HG03135 (cell line): Measurements from ENCODE around the gene IGFL2.
"Not testable (repeated sequence)": the region's sequence is repeated elsewhere in the genome, so short reads cannot be mapped to it uniquely, and the experiment has no call there.

Experiments
- ATAC-seq: cut with Tn5 transposase; IDR thresholded peaks from one replicate; pipeline ENCODE4 v1.9.1; 2021; ENCODE audit warnings: mild to moderate bottlenecking, moderate library complexity; ENCODE audit not compliant: unreplicated experiment

The IGFL2 gene

DNA sequence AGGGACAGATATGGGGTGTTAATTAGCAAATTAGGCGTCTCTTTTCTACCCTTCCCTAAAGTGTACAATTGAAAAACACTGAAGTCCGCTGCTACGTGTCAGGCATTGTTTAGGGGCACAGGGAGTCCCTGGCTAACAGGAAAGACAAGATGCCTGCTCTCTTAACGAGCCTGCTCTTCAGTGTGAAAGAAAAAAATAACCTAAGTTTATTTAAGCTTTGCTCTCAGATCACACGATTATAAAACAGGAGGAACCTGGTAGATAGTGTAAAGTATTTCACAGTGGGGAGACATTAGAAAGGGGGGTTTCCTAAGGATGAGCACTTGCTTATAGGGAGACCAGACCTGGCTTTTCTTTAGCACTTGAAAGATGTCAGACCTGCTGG is 38.7 kb downstream of the IGFL2 start:
- no peak for ATAC-seq

DNA sequence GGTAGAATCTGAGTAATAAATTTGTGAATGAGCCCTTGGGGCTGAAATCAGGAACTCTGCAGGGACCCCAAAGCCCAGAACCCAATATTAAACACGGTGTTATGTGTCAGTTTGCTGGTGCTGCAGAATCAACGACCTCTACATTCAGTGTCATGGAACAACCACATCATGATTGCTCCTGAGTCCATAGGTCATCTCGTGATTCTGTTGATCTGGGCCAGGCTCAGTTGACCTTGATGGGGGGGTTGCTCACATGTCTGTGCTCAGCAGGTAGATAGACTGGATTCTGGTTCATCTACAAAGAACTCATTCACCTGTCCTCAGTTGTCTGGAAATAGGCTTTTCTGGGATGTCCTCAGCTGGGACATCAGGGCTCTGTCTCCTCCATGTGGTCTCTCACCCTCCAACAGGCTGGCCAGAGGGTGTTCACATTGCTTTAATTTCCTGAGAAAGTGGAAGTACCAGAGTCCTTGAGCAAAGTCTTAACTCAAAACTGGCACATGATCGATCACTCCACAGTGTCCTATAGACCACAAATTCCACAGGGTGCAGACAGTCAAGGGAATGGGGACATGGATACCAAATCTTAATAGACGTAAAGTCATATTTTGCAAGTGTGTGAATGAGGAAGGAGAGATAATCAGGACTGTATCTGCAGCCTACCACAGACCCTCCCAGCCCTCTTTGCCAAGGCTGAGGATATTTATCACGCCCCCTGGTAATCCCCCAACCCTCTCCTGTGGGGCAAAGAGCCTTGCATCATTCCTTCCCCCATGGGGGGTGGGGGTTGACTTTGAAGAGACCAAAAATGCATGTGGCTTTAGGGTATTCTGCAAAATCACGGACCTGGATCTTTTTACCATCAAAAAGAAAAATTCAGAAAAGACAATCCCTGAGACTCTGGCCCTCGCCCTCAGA is 42.2 kb downstream of the IGFL2 start:
- no peak for ATAC-seq

DNA sequence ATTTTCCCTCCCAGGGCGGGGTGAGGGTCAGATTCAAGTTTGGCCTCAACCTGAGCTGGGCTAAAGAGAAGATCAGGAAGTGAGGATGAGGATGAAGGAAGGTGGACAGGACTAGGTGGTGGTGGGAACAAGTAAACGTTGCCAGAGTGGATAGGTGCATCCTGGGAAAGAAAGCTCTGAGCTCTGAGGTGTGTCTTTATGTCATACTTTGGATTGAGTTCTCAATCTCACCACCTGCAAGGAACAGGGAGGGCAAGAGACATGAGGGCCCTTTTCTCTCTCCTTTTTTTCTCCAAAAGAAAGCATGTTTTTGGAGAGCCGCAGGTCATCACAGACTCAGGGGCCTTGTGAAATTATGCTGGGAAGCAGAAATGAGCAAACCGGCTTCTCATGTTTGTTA is 43.3 kb downstream of the IGFL2 start:
- no peak for ATAC-seq

DNA sequence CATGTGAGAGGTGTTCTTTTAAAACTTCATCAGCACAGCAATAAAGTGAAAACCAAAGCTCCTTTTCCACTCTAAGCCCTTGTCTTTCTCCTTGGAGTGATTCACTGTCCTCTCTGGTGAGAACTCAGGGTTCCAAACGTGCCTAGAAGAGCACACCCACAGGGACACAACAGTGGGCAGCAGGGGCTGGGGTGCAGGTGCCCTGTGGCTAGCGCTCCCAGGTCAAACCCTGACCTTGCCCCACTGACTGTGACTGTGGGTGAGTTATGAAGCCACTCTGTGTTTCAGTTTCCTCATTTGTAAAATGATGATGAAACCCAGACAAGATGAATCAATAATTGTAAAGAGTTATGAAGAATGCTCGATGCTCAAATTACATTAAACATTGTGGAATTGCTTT is 43.9 kb downstream of the IGFL2 start:
- no peak for ATAC-seq

DNA sequence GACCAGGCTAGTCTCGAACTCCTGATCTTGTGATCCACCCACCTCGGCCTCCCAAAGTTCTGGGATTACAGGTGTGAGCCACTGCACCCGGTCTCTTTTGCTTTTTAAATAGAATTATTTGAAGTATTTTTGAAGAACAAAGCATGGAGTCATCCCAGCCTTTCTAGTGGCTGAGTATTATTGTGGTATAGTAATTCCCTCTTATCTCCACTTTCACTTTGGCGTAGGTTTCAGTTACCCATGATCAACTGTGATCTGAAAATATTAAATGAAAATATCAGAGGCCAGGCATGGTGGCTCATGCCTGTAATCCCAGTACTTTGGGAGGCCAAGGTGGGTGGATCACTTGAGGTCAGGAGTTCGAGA is 44.6 kb downstream of the IGFL2 start:
- not testable (repeated sequence) for ATAC-seq

DNA sequence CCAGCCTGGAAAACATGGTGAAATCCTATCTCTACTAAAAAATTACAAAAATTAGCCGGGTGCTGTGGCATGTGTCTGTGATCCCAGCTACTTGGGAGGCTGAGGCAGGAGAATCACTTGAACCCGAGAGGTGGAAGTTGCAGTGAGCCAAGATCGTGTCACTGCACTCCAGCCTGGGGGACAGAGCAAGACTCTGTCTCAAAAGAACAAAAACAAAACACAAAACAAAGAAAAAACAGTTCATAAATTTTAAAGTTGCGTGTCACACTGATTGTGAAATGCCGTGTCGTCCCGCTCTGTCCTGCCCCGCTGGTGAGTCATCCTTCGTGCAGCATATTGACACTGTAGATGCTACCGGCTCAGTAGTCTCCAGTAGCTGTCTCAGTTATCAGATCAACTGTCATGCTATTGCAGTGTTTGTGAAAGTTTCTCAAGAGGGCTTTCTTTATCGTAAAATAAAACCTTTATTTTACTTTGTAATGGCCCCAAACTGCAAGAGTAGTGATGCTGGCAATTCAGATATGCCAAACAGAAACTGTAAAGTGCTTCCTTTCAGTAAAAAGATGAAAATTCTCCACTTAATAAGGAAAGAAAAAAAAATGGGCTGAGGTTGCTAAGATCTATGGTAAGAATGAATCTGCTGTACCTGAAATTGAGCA is 45.1 kb downstream of the IGFL2 start:
- no peak for ATAC-seq

DNA sequence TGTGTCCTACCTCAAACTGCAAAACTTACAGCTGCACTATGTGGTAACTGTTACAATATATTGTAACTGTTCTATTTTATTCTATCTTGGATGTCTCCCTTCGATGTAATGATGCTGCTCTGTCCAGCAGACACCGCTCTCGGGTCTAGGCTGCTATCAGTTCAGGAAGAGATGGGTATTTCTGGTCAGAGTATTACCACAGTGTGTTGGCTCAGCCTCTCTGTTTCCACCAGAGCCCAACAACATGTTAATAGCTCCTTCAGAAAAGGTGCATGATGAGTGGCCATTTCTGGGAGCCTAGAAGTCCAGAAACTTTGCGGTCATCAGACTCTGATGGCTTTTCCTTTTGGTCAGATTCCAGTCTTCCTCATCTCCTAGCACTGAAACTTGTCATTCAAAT is 45.6 kb downstream of the IGFL2 start:
- ATAC-seq, result no peak

DNA sequence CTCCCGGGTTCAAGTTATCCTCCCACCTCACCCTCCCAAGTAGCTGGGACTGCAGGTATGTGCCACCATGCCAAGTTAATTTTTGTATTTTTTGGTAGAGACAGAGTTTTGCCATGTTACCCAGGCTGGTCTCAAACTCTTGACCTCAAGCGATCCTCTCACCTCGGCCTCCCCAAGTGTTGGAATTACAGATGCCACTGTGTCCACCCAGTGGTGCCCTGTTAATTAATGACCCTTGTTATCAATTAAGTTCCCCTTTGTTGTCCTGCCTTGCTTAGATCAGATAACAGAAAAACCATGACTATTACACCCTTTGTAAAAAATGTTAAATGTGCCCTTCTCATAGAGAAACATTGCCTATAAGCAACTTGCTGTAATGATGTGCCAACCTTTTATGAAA is 47.1 kb downstream of the IGFL2 start:
- no peak for ATAC-seq

DNA sequence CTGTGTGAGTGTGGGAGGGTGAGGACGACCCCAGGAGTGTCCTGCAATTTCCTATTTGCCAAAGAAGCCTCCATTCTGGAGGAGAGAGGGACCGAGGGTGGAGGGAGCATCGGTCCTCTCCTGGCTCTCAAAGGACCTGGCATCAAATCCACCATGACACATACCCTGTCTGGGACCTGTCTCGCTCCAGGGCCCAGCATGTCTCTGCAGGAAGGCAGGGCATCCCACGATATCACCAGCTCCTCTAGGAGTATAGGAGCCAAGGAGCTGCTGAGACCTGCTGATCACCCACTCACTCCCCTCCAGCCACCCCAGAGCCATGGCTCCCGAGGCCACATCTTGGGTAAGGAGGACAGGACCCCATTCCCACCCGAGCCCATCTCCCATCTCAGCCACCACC is 47.9 kb downstream of the IGFL2 start:
- not testable (repeated sequence) for ATAC-seq

DNA sequence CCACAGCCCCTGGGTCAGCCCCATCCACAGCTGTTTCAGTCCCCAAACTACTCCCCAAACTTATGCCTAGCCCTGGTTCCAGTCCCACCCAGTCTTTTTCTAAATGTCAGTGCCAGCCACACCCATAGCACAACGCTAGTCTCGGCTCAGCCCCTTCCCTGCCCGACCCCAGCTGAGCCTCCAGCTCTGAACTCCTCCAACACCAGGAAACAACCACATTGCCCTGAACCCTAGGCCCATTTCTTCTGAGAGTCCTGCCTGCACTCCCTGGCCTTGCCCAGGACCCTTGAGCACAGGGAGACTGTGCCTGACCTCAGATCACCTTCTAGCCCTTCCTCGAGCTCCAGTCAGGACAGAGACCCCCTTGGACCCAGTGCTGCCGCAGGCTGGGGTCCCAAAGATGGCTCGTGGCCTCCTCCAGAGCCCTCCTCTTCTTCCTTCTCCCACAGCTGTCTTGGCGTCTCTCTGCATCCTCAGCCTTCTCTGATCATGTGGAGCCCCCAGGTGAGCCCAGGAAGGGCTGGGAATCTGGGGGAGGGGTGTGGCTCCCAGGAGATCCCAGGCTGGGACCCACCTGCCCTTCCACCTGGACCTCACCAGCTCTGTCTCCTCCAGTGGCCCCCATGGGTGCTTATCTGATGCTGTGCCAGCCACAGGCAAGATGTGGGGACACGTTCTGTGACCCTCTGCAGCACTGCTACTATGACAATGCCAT is 48.5 kb downstream of the IGFL2 start:
- ATAC-seq, result no peak

DNA sequence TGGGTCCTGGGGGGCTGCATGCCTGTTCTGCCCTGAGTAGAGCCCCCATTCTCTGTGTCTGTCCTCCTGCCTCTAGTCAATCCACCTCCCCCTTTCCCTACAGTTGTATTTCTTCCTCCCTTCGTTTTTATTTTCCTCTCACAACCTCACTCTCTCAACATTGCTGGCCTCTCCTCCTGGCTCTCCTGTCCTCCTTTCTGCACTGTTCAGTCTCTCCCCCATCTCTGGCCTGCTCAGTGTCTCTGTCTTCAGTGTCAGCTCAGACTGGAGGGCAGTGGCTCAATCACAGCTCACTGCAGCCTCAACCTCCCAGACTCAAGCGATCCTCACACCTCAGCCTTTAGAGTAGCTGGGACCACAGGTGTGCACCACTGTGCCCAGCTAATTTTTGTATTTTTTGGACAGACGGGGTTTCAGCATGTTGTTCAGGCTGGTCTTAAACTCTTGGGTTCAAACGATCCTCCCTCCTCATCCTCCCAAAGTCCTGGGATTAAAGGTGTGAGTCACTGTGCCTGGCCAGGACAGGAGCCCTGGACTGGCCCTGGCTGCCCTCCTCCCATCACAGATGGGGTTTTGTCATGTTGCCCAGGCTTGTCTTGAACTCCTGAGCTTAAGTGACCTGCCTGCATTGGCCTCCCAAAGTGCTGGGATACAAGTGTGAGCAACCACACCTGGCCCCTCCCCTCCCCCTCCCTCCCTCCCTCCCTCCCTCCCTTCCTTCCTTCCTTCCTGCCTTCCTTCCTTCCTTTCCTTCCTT is 49.5 kb downstream of the IGFL2 start:
- no peak for ATAC-seq

DNA sequence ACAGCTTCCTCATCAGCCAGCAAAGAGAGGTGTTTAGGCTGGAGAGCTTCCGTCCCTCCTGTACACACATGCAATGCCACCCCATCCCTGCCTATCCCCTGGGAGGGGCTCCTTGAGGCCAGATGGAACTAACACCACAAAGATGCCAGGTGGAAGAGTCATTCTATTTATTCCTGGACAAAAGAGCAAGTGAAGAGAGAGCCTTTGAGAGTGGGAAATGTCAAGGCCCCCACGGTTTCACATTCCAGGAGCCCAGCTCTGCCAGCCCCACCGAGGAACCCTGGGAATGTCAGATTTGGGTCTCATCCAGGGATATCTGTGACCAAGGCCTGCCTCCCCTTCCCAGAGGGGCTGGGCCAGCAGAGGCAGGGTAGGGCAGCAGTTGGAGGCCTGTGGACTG is 50.7 kb downstream of the IGFL2 start:
- no peak for ATAC-seq

DNA sequence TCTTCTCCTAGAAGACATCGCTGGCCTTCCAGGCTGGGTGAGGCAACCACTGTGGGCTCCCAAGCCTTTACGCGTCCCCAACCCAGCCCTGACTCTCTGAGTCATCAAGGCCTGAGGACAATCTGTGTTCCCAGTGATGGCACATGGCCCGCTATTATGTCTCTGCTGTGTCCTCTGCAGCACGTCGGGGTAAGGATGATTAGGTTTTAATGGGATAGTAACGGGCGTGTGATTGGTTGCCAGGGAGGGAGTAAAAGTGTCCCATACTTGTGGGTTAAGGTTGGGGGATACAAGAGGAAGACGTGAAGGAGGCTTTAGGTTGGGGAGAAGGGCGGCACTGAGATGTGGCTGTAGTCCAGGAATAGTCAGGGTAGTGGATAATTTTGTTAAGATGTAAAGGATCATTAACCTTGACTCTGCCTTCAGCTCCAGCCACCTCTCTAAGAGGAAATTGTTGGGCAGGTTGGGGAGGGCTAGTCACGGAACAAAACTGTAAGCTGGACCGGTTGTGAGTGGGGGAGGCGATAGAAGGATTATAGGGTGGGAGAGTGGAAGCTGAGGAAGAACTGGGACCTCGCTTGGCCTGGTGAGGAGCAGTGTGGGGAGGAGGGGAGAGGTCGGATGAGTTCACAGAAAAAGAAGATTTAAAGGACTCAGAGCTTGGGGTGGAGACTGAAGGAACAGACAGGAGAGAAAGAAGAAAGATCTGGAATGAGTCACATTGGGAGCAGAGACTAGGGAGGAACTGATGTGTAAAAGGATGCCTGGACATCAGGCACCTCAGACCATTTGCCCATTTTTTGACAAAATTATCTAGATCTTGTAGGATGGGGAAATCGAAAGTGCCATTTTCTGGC is 53.6 kb downstream of the IGFL2 start:
- ATAC-seq, result no peak

DNA sequence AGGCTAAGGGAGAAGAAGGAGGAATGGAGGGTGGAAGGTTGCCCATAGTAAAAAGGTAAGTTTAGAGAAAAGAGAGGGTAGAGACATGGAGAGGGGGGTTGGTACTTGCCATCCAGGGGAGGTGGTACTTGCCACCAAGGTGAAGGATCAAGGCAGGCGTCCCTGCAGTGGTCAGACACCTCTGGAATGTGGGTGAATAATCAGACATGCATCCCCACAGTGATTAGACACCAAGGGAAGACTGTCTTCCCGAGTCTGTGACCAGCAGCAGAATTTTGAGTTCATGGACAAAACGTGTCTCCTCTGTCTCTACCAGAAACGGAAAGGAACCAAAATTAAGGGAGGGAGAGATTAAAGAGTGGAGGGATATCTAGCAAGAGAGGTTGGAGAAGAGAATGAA is 54.4 kb downstream of the IGFL2 start:
- no peak for ATAC-seq

DNA sequence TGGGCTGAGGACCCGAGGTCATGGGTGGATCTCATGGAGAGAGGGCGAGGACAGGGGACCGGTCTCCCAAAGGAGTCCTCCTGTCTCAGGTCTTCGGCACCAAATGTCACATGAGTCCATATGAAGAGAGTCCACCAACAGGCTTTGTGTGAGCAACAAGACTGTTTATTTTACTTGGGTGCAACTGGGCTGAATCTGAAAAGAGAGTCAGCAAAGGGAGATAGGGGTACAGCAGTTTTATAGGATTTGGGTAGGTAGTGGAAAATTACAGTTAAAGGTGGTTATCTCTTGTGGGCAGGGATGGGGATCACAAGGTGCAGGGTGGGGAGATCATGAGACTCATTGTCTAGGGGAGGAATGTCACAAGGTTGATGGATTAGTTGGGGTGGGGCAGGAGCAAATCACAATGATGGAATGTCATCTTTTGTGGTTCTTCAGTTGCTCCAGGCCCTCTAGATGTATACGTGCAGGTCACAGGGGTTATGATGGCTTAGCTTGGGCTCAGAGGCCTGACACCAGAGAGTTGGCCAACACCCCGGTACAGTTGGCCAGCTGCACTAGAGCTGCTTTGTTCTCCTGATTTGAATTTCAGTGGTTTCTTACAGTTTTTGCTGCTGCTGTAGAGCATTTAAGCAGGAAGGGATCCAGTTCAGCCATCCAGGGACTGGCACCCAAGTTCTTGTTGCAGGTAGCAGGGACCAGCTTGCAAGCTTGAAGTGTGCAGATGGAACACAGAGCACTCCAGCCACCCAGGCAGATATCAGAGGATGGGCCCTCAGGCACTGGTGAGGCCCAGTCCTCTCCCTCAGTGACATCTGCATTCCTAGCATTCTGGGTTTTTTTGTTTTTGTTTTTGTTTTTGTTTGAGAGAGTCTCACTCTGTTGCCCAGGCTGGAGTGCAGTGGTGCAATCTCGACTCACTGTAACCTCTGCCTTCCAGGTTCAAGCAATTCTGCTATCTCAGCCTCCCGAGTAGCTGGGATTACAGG is 55.1 kb downstream of the IGFL2 start:
- no peak for ATAC-seq

DNA sequence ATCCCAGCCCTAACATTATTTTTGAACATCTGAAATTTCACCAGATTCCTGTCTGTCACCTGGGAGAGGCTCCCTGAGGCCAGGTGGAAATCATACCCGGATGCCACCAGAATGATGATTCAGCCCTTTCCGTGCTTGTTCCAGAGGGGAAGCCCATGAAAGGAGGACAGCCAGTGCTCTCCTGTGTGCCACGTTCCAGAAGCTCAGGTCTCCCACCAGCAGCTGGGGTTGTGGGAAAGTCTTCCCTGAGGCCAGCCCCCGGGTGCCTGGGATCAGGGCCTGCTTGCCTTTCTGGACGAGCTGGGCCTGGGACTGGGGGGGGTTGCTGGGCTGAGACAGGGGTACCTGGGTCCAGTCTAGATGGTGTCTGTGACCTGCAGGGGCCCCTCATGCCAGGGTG is 56.0 kb downstream of the IGFL2 start:
- no peak for ATAC-seq

DNA sequence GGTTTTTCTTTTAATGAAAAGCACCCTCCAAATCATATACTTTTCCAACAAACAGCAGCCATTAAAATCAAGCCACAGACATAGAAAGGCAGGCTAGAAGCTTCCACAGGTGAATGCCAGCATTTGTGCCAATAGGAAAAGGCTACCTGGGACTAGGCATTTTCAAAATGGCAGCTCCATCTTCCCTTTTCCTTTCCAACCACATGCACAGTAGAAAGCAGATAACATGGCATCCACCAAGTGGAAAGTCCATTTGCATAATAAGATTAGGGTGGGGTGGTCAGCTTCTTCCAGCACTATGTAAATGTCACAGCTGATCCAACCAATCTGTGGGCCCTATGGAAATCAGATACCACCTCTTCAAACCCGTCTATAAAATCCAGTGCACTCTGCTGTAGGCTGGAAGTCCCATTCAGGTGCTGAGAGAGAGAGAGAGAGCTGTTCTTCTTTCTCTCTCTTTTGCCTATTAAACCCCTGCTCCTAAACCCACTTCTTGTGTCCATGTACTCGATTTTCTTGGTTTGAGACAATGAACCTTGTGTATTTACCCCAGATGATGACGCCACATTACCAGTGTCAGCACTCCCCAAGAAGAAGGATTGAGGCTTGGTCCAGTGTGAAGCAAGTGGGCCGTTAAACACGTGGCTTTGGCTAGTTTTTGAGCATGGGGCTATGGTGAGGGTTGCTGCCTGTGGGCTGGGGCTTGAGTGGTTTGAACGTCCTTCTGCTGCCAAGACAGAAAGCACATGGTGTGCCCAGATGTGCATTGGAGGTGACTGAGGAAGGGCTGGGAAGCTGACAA is 57.3 kb downstream of the IGFL2 start:
- ATAC-seq, result no peak

DNA sequence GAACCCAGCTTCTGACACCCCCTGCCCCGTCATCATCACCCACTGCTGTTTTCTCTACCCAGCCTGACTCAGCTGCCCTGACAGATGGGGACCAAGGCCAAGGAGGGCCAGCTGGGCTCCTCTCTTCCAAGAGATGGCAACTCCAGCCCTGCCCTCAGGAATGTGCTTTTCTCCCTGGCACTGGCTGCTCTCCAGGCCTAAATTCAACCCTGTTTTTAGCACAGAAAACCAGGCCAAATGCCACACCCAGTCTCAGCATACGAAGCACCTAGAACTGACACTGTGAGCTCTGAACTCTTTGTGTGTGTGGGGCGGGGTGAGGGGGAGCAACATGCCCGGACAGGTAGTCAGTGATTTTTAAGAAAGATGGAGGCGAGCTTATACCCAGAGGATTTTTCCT is 58.1 kb downstream of the IGFL2 start:
- ATAC-seq, result no peak
